Astrocyte (in vitro differentiated cells and primary cell): ENCODE data around the gene CHGA.

ENCODE experiments used
- EZH2 ChIP-seq: IDR thresholded peaks from 2 replicates; pipeline ENCODE4 v1.6.1; 2012; ENCODE audit warnings: mild to moderate bottlenecking, low read length, inconsistent platforms; ENCODE audit not compliant: insufficient read depth
- TF ChIP-seq, protein P1 (sequence below): IDR thresholded peaks from 2 replicates; pipeline ENCODE4 v1.5.1; 2011; ENCODE audit warnings: low read depth, mild to moderate bottlenecking, inconsistent platforms, low read length, moderate library complexity; ENCODE audit not compliant: insufficient read depth

DNA sequence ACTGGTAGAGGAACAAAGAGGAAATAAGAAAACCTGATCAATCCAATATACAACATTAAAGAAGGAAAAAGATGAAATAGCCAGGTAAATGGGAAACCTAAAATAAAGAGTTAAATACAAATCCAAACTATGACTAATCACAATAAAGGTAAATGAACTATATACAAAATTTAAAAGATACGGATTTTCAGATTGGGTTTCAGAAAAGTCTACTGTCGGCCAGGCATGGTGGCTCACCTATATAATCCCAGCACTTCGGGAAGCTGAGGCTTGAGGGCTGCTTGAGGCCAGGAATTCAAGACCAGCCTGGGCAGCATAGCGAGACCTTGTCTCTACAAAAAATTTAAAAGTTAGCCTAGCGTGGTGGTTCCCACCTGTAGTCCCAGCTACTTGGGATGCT lies 39.9 kb upstream of the CHGA start:
- TF ChIP-seq, protein P1, sequence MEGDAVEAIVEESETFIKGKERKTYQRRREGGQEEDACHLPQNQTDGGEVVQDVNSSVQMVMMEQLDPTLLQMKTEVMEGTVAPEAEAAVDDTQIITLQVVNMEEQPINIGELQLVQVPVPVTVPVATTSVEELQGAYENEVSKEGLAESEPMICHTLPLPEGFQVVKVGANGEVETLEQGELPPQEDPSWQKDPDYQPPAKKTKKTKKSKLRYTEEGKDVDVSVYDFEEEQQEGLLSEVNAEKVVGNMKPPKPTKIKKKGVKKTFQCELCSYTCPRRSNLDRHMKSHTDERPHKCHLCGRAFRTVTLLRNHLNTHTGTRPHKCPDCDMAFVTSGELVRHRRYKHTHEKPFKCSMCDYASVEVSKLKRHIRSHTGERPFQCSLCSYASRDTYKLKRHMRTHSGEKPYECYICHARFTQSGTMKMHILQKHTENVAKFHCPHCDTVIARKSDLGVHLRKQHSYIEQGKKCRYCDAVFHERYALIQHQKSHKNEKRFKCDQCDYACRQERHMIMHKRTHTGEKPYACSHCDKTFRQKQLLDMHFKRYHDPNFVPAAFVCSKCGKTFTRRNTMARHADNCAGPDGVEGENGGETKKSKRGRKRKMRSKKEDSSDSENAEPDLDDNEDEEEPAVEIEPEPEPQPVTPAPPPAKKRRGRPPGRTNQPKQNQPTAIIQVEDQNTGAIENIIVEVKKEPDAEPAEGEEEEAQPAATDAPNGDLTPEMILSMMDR: no peak
- no peak for TF ChIP-seq EZH2
